GM12878 (cell line): Measurements from ENCODE around the gene XRCC4. TPM values are rescaled to one million over a fixed set of nuclear protein-coding genes. Genes with fewer than 3 reads are reported as not detected.

Source experiments
- ATAC-seq: fragments of 200-7000 bp; cut with Tn5 transposase; 3 replicates; pipeline ENCODE4 v1.9.1; 2020; ENCODE audit warnings: mild to moderate bottlenecking, moderate library complexity
- BruUV-seq: library from RNA; stranded (reverse); fragments of 400-500 nt; replicated peaks from 2 replicates; lab custom pipeline; 2021; lab: Mats Ljungman, UMichigan
- CTCF ChIA-PET: fragments of 300-600 bp; sonication (Branson Sonifier 250); formaldehyde crosslinking; extraction: SDS; loops from one replicate; lab custom pipeline; 2021; ENCODE audit warnings: inconsistent platforms; lab: Yijun Ruan, JAX
- POLR2A ChIA-PET: fragments of 350-600 bp; formaldehyde crosslinking; extraction: SDS; loops from one replicate; lab custom pipeline; 2021; ENCODE audit warnings: inconsistent platforms; lab: Charles Lee
- RAD21 ChIA-PET: fragments of 300-600 bp; sonication (Branson Sonifier 250); formaldehyde crosslinking; loops from one replicate; lab custom pipeline; 2023; ENCODE audit warnings: antibody characterized with exemption; ENCODE audit not compliant: unreplicated experiment; lab: Charles Lee
- SMC1A ChIA-PET: fragments of 300-600 bp; sonication (Branson Sonifier 250); formaldehyde crosslinking; loops from one replicate; lab custom pipeline; 2023; ENCODE audit not compliant: unreplicated experiment, uncharacterized antibody; lab: Charles Lee
- DNase-seq: peaks from one replicate; pipeline ENCODE4 v3.0.0-alpha.2; 2011; ENCODE audit warnings: low read depth, low spot score
- FAIRE-seq: peaks from 3 replicates; lab custom pipeline; 2011; peaks lifted over from hg19 to GRCh38; lab: Jason Lieb, UNC
- H2AFZ ChIP-seq: 2 replicates; pipeline ENCODE4 v1.6.0; 2011; ENCODE audit warnings: low read depth, low read length, control low read depth; ENCODE audit not compliant: control insufficient read depth
- H3K27ac ChIP-seq: 2 replicates; pipeline ENCODE4 v1.5.1; 2011; ENCODE audit warnings: control low read depth; ENCODE audit not compliant: control insufficient read depth, insufficient read depth
- H3K27me3 ChIP-seq, 2 experiments: replicated peaks in 1 of 2; 2 replicates each; pipeline versions ENCODE4 v1.6.0 to v1.6.1; 2011; ENCODE audit warnings: low read length in 1 of 2; ENCODE audit not compliant: control insufficient read depth in 2 of 2, insufficient read depth in 2 of 2
- H3K36me3 ChIP-seq, 2 experiments: 2 replicates each; pipeline ENCODE4 v1.5.1; 2011; ENCODE audit warnings: low read length in 1 of 2; ENCODE audit not compliant: control insufficient read depth in 2 of 2, insufficient read depth in 2 of 2
- H3K4me1 ChIP-seq: 2 replicates; pipeline ENCODE4 v1.6.1; 2011; ENCODE audit warnings: mild to moderate bottlenecking, low read length, moderate library complexity, mixed read lengths; ENCODE audit not compliant: control insufficient read depth, insufficient read depth
- H3K4me2 ChIP-seq: 2 replicates; pipeline ENCODE4 v1.6.0; 2011; ENCODE audit warnings: control low read depth; ENCODE audit not compliant: control insufficient read depth, insufficient read depth
- H3K4me3 ChIP-seq: fragments of 200-600 bp; sonication (generic); 2 replicates; pipeline ENCODE4 v1.5.1; 2016
- H3K79me2 ChIP-seq: 2 replicates; pipeline ENCODE4 v1.6.0; 2011; ENCODE audit warnings: low read length; ENCODE audit not compliant: control insufficient read depth, insufficient read depth
- H3K9ac ChIP-seq: 2 replicates; pipeline ENCODE4 v1.8.0; 2011; ENCODE audit warnings: low read length, control low read depth, mixed read lengths; ENCODE audit not compliant: control insufficient read depth, insufficient read depth
- H3K9me3 ChIP-seq: replicated peaks from 3 replicates; pipeline ENCODE4 v1.5.1; 2011; ENCODE audit warnings: mild to moderate bottlenecking, low read length; ENCODE audit not compliant: control insufficient read depth, insufficient read depth
- H4K20me1 ChIP-seq: 2 replicates; pipeline ENCODE4 v1.6.0; 2011; ENCODE audit not compliant: control insufficient read depth, insufficient read depth
- CREB1 ChIP-seq: IDR thresholded peaks from 2 replicates; pipeline ENCODE4 v1.6.1; 2012; ENCODE audit warnings: low read depth, mild to moderate bottlenecking, inconsistent platforms
- ETV6 ChIP-seq, 2 experiments: fragments of 450-650 bp in 1 of 2; IDR thresholded peaks in 1 of 2; conservative IDR thresholded peaks in 1 of 2; 2 replicates each; pipeline ENCODE4 v1.6.1; 2014; ENCODE audit warnings: antibody characterized with exemption in 1 of 2, borderline replicate concordance in 1 of 2, low read depth in 1 of 2, mild to moderate bottlenecking in 1 of 2, moderate library complexity in 1 of 2
- HDAC6 ChIP-seq: fragments of 200-600 bp; sonication (generic); IDR thresholded peaks from one replicate; pipeline ENCODE4 v1.8.0; 2017; ENCODE audit warnings: antibody characterized with exemption; ENCODE audit not compliant: unreplicated experiment
- MEF2A ChIP-seq: IDR thresholded peaks from 2 replicates; pipeline ENCODE4 v1.6.1; 2011; ENCODE audit warnings: low read depth, mild to moderate bottlenecking, low read length, moderate library complexity; ENCODE audit not compliant: insufficient read depth
- POU2F2 ChIP-seq: IDR thresholded peaks from 3 replicates; pipeline ENCODE4 v1.6.1; 2011; ENCODE audit warnings: low read depth, mild to moderate bottlenecking, low read length, borderline replicate concordance
- RAD21 ChIP-seq: IDR thresholded peaks from 2 replicates; pipeline ENCODE4 v1.6.1; 2011; ENCODE audit warnings: mild to moderate bottlenecking, low read depth, low read length, moderate library complexity; ENCODE audit not compliant: insufficient read depth
- RUNX3 ChIP-seq: IDR thresholded peaks from 2 replicates; pipeline ENCODE4 v1.6.1; 2012; ENCODE audit warnings: low read length, inconsistent platforms
- SRF ChIP-seq, 2 experiments: IDR thresholded peaks; 2 replicates each; pipeline ENCODE4 v1.6.1; 2011; ENCODE audit warnings: low read depth in 2 of 2, low read length in 2 of 2, mild to moderate bottlenecking in 1 of 2, moderate library complexity in 1 of 2
- TCF12 ChIP-seq: IDR thresholded peaks from 2 replicates; pipeline ENCODE4 v1.6.1; 2011; ENCODE audit warnings: low read depth, mild to moderate bottlenecking, low read length
- WGBS: methylation state at CpG from one replicate; pipeline ENCODE4 v1.1.6; 2016; ENCODE audit warnings: low lambda C conversion rate; ENCODE audit not compliant: insufficient replicate concordance, insufficient coverage; ENCODE audit errors: missing lambda C conversion rate; 5-methylcytosine and 5-hydroxymethylcytosine counted together
- in situ Hi-C: fragments of 300-500 bp; cut with MboI; formaldehyde crosslinking; loops from 9 replicates; pipeline ENCODE4 v1.14.3; 2018; ENCODE audit warnings: mixed read lengths
- intact Hi-C: fragments of 100-400 bp; cut with micrococcal nuclease; formaldehyde crosslinking; loops from one replicate; pipeline ENCODE4 v1.14.2; 2022; ENCODE audit not compliant: unreplicated experiment
- polyA plus RNA-seq, 11 experiments: library from polyadenylated mRNA; depleted of rRNA in 4 of 11; unstranded in 6 of 11; stranded (reverse) in 5 of 11; fragments of >200 nt; fragmentation: Nextera tagmentation in 4 of 11; fragmentation: Illumina TruSeq in 1 of 11; extraction: Ambion mirVana in 4 of 11; extraction: Trizol in 1 of 11; gene quantifications; 1 replicate in 1 of 11; 2 replicates in 10 of 11; pipeline versions ENCODE4 v1.2.1 to v1.2.3, GENCODE V29; 2011 to 2016; ENCODE audit warnings: inconsistent platforms in 2 of 11, missing spikeins in 2 of 11, low read depth in 1 of 11
- total RNA-seq, 4 experiments: library from RNA; depleted of rRNA in 3 of 4; stranded (reverse); fragments of >200 nt in 3 of 4; fragmentation: Illumina TruSeq in 1 of 4; extraction: Trizol in 1 of 4; gene quantifications; 2 replicates each; pipeline versions ENCODE4 v1.2.1 to v1.2.3, GENCODE V29; 2013 to 2021
- TF ChIP-seq, protein P1 (sequence below): fragments of 450-650 bp; IDR thresholded peaks from 2 replicates; pipeline ENCODE4 v1.6.1; 2017; ENCODE audit warnings: borderline replicate concordance
- TF ChIP-seq, protein P2 (sequence below): IDR thresholded peaks from 2 replicates; pipeline ENCODE4 v1.6.1; 2011; ENCODE audit warnings: low read depth, mild to moderate bottlenecking, low read length, moderate library complexity, borderline replicate concordance; ENCODE audit errors: extremely low read depth
- TF ChIP-seq, protein P3 (sequence below): IDR thresholded peaks from 2 replicates; pipeline ENCODE4 v1.6.1; 2011; ENCODE audit warnings: low read depth, low read length, improper control_type of control experiment, borderline replicate concordance

XRCC4 gene
- total and polyA plus RNA-seq, 10 of the 15 experiments (the other 5 are each of a cell fraction or from before 2014, with no cell fraction given), result 12.1 to 53.6 (median 25.8) TPM

DNA sequence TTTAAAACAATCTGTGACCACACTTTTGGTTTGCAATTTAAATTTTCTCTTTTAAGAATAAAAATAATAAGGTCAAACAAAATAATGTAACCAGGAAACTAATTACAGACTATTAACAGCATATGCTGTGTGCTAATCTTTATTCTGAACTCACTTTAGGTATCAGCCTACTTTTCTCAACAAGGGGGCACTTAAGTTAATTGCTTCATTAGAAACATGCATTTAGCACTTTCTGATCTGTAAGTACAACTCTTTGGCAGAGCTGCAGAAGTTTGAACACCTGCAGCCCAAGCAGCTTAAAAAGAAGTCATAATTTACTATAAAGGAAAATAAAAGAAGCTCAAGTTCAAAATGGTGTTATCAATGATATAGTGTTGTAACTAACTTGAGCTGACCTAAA lies 21.7 kb downstream of the XRCC4 start:
- ChIA-PET RAD21 (no interaction called here), CTCF (no interaction called here), SMC1A (no interaction called here), POLR2A (no interaction called here)
- BruUV-seq, result no TSS peak
- TF ChIP-seq SRF (IDR thresholded peaks at IDR 0.05; ENCODE audit: low read depth in 2 of 2, low read length in 2 of 2), result no peak
- no peak for FAIRE-seq
- no peaks in the 10 kb centered on the region; the same call in 2 of the 3 replicates for H3K9me3 ChIP-seq
- no peak for DNase-seq
- H3K79me2 ChIP-seq, result no peaks in the 10 kb centered on the region; the same call in 1 of the 2 replicates
- H3K27me3 ChIP-seq, result no peaks in the 10 kb centered on the region
- H3K9ac ChIP-seq, result no peak overlapping the region
- ATAC-seq, result no peak
- no peak overlapping the region for H3K27ac ChIP-seq
- H3K4me1 ChIP-seq, result 0 out of 2 replicates have a peak, but pooled peaks cover 6% of the 10 kb centered on the region
- H3K36me3 ChIP-seq, result no peaks in the 10 kb centered on the region
- no peak overlapping the region for H2AFZ ChIP-seq
- H3K4me2 ChIP-seq, result no peak overlapping the region
- in situ Hi-C loops (no loop called here), intact Hi-C loops (no loop called here)
- no peaks in the 10 kb centered on the region for H4K20me1 ChIP-seq
- no peak overlapping the region for H3K4me3 ChIP-seq

DNA sequence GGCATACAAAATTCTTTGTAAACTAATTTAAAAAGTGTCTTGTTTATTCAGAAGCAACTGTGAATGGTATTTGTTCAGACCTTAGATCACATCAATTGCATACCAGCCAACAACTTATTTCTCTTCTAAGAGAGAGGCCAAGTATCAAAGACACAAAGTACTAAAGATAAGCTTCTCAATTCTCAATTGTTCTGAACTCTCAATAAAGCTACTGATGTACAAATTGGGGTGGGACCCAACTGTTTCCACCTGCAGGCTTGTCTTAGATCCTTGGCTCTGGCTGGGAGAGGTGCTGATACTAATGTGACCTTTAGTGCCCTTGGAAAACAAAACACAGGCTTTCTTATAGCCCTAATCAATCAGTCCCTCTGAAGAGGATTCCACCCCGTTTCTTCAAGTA lies 22.1 kb downstream of the XRCC4 start:
- no peak overlapping the region for H3K4me3 ChIP-seq
- H3K4me2 ChIP-seq, result no peak overlapping the region
- DNase-seq (no peak), ATAC-seq (no peak), FAIRE-seq (no peak)
- no peak overlapping the region for H2AFZ ChIP-seq
- H3K36me3 ChIP-seq, result no peaks in the 10 kb centered on the region
- H3K27me3 ChIP-seq, result no peaks in the 10 kb centered on the region
- ChIA-PET POLR2A (no interaction called here), CTCF (no interaction called here), RAD21 (no interaction called here), SMC1A (no interaction called here)
- no peaks in the 10 kb centered on the region; the same call in 2 of the 3 replicates for H3K9me3 ChIP-seq
- intact Hi-C loops (no loop called here), in situ Hi-C loops (no loop called here)
- BruUV-seq, result no TSS peak
- WGBS, result 93% methylated on average over 1 of the region's 1 CpG
- H3K27ac ChIP-seq, result no peak overlapping the region
- no peaks in the 10 kb centered on the region; the same call in 1 of the 2 replicates for H3K79me2 ChIP-seq
- H3K9ac ChIP-seq, result no peak overlapping the region
- no peaks in the 10 kb centered on the region for H4K20me1 ChIP-seq
- TF ChIP-seq CREB1, result no peak
- TF ChIP-seq, protein P1, sequence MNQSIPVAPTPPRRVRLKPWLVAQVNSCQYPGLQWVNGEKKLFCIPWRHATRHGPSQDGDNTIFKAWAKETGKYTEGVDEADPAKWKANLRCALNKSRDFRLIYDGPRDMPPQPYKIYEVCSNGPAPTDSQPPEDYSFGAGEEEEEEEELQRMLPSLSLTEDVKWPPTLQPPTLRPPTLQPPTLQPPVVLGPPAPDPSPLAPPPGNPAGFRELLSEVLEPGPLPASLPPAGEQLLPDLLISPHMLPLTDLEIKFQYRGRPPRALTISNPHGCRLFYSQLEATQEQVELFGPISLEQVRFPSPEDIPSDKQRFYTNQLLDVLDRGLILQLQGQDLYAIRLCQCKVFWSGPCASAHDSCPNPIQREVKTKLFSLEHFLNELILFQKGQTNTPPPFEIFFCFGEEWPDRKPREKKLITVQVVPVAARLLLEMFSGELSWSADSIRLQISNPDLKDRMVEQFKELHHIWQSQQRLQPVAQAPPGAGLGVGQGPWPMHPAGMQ, result no peak
- TF ChIP-seq, protein P2, sequence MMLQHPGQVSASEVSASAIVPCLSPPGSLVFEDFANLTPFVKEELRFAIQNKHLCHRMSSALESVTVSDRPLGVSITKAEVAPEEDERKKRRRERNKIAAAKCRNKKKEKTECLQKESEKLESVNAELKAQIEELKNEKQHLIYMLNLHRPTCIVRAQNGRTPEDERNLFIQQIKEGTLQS, result no peak
- no peak for TF ChIP-seq ETV6 (conservative IDR thresholded peaks at IDR 0.05 in 1 of 2, IDR thresholded peaks at IDR 0.05 in 1 of 2; ENCODE audit: borderline replicate concordance in 1 of 2, low read depth in 1 of 2)
- no peak for TF ChIP-seq POU2F2
- TF ChIP-seq TCF12, result no peak
- no peak for TF ChIP-seq RAD21
- no peak for TF ChIP-seq RUNX3
- TF ChIP-seq MEF2A, result no peak
- TF ChIP-seq HDAC6, result no peak
- TF ChIP-seq, protein P3, sequence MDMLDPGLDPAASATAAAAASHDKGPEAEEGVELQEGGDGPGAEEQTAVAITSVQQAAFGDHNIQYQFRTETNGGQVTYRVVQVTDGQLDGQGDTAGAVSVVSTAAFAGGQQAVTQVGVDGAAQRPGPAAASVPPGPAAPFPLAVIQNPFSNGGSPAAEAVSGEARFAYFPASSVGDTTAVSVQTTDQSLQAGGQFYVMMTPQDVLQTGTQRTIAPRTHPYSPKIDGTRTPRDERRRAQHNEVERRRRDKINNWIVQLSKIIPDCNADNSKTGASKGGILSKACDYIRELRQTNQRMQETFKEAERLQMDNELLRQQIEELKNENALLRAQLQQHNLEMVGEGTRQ, result no peak
- TF ChIP-seq, all 136 proteins: peak for 0
- 0 out of 2 replicates have a peak, but pooled peaks cover 6% of the 10 kb centered on the region for H3K4me1 ChIP-seq
